ENCODE data around the gene FRK.

DNA sequence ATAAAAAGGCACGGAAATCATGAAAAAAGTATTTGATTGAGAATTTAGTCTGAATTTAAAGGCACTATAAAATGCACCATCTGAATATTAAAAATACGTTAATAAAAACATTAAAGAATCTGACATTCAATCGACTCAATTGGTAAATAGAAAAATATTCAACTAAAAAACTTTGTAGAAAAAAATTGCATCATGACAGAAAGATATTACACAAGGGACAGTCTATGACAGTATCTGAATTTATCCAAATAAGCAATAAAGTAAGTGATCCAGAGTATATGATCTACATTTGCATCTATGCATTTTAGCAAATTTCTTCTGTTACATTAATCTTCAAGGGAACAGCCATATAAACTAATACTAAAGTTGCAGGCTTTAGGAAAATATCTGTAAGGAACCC lies 9.4 kb downstream of the FRK start:
- TF ChIP-seq, protein P1, sequence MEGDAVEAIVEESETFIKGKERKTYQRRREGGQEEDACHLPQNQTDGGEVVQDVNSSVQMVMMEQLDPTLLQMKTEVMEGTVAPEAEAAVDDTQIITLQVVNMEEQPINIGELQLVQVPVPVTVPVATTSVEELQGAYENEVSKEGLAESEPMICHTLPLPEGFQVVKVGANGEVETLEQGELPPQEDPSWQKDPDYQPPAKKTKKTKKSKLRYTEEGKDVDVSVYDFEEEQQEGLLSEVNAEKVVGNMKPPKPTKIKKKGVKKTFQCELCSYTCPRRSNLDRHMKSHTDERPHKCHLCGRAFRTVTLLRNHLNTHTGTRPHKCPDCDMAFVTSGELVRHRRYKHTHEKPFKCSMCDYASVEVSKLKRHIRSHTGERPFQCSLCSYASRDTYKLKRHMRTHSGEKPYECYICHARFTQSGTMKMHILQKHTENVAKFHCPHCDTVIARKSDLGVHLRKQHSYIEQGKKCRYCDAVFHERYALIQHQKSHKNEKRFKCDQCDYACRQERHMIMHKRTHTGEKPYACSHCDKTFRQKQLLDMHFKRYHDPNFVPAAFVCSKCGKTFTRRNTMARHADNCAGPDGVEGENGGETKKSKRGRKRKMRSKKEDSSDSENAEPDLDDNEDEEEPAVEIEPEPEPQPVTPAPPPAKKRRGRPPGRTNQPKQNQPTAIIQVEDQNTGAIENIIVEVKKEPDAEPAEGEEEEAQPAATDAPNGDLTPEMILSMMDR (IDR thresholded peaks at IDR 0.05), result no peak
- TF ChIP-seq EZH2 (IDR thresholded peaks at IDR 0.05) (no peak), EZH2phosphoT487 (IDR thresholded peaks at IDR 0.05) (no peak)

All from neural progenitor cell (in vitro differentiated cells).